Gastrocnemius medialis (tissue), 4 donors: ENCODE results near the gene HTR5A. TPM values are rescaled to one million over a fixed set of nuclear protein-coding genes. Genes with fewer than 3 reads are reported as not detected.

Experiments used
- ATAC-seq, 2 donors: fragments of 150-250 bp; one replicate each; pipeline ENCODE4 v1.9.1; 2016
- DNase-seq, 2 donors: peaks; one replicate each; pipeline ENCODE4 v3.0.0-alpha.2; 2019
- H3K27ac ChIP-seq, 4 donors: fragments of 200-600 bp; sonication (generic); 1 replicate in 1 of 4; 2 replicates in 3 of 4; pipeline ENCODE4 v1.5.1; 2016 to 2018; ENCODE audit warnings: mild to moderate bottlenecking in 2 of 4, moderate library complexity in 1 of 4
- H3K27me3 ChIP-seq, 3 donors: fragments of 200-600 bp; sonication (generic) in 2 of 3; 1 replicate in 1 of 3; 2 replicates in 2 of 3; pipeline versions ENCODE4 v1.5.1 to v1.6.0; 2016 to 2019; ENCODE audit warnings: mild to moderate bottlenecking in 1 of 3, moderate library complexity in 1 of 3
- H3K36me3 ChIP-seq, 2 donors: fragments of 200-600 bp; sonication (generic) in 1 of 2; one replicate each; pipeline ENCODE4 v1.5.1; 2017 to 2018
- H3K4me1 ChIP-seq, 2 donors: fragments of 200-600 bp; sonication (generic) in 1 of 2; one replicate each; pipeline ENCODE4 v1.5.1; 2016 to 2017; ENCODE audit warnings: mild to moderate bottlenecking in 2 of 2
- H3K4me3 ChIP-seq, 4 donors: fragments of 200-600 bp; sonication (generic) in 3 of 4; 1 replicate in 1 of 4; 2 replicates in 3 of 4; pipeline ENCODE4 v1.5.1; 2016 to 2019; ENCODE audit warnings: mild to moderate bottlenecking in 2 of 4
- H3K9me3 ChIP-seq, 3 donors: fragments of 200-600 bp; sonication (generic) in 2 of 3; 1 replicate in 1 of 3; 2 replicates in 2 of 3; pipeline ENCODE4 v1.5.1; 2016 to 2019
- CTCF ChIP-seq, 5 experiments: fragments of 450-650 bp in 3 of 5; fragments of 200-600 bp in 2 of 5; sonication (generic) in 2 of 5; IDR thresholded peaks in 4 of 5; conservative IDR thresholded peaks in 1 of 5; 1 replicate in 4 of 5; 2 replicates in 1 of 5; pipeline ENCODE4 v1.5.1; 2016 to 2019; ENCODE audit warnings: antibody characterized with exemption in 5 of 5, mild to moderate bottlenecking in 3 of 5, moderate library complexity in 3 of 5
- POLR2A ChIP-seq, 2 donors: fragments of 450-650 bp; IDR thresholded peaks; one replicate each; pipeline ENCODE4 v1.6.1; 2017; ENCODE audit warnings: antibody characterized with exemption in 2 of 2, mild to moderate bottlenecking in 2 of 2, moderate library complexity in 2 of 2
- in situ Hi-C, 4 donors: fragments of 200-750 bp; cut with MboI; loops; one replicate each; pipeline versions ENCODE4 v1.15.0 to v1.8.0; 2017; ENCODE audit warnings: low sequenced_read_pairs in 4 of 4
- intact Hi-C: fragments of 100-400 bp; cut with DNase I; formaldehyde crosslinking; loops from one replicate; pipeline ENCODE4 v1.15.1; 2023; ENCODE audit warnings: low total_unique reads
- total RNA-seq, 4 donors: library from RNA; depleted of rRNA; stranded (reverse); fragments of >200 nt; gene quantifications; one replicate each; pipeline versions ENCODE4 v1.1.0 to v1.2.3, GENCODE V29; 2016

HTR5A gene
- total RNA-seq, 4 donors from 2014 or later: not detected

- ATAC-seq: no peak
- Histone ChIP-seq H3K27ac (no peak overlapping the region), H3K36me3 (no peaks in the 10 kb centered on the region), H3K27me3 (no peaks in the 10 kb centered on the region), H3K4me1 (no peaks in the 10 kb centered on the region), H3K4me3 (no peak overlapping the region), H3K9me3 (no peaks in the 10 kb centered on the region)
- no peak for TF ChIP-seq POLR2A (IDR thresholded peaks at IDR 0.05)
- TF ChIP-seq CTCF (IDR thresholded peaks at IDR 0.05 in 4 of 5, conservative IDR thresholded peaks at IDR 0.05 in 1 of 5): no peak
- intact Hi-C loops (no loop called here), in situ Hi-C loops (no loop called here)
- DNase-seq: no peak
These were observed 54.6 kb downstream of the HTR5A start for GRCh38 chr7:155124706-155125105.

- no peaks in the 10 kb centered on the region for H3K4me1 ChIP-seq
These were observed 59.1 kb downstream of the HTR5A start for GRCh38 chr7:155129186-155129585.

GRCh38 chr7:155129789-155130188 is 59.7 kb downstream of the HTR5A start:
- intact Hi-C loops: no loop called here
- ATAC-seq (no peak), DNase-seq (no peak)
- Histone ChIP-seq H3K9me3 (no peaks in the 10 kb centered on the region), H3K27ac (no peak overlapping the region), H3K36me3 (no peaks in the 10 kb centered on the region), H3K4me1 (no peaks in the 10 kb centered on the region), H3K27me3 (no peaks in the 10 kb centered on the region), H3K4me3 (no peak overlapping the region)
- in situ Hi-C loops: no loop called here
- TF ChIP-seq CTCF (IDR thresholded peaks at IDR 0.05 in 4 of 5, conservative IDR thresholded peaks at IDR 0.05 in 1 of 5) (no peak), POLR2A (IDR thresholded peaks at IDR 0.05) (no peak)

More at GRCh38 chr7:155129186-155129585, 59.1 kb downstream of the HTR5A start:
- no peak overlapping the region for H3K27ac ChIP-seq
- no peak overlapping the region for H3K4me3 ChIP-seq
- no peaks in the 10 kb centered on the region for H3K9me3 ChIP-seq
- no peaks in the 10 kb centered on the region for H3K36me3 ChIP-seq
- DNase-seq (no peak), ATAC-seq (no peak)
- H3K27me3 ChIP-seq: no peaks in the 10 kb centered on the region
- TF ChIP-seq CTCF (IDR thresholded peaks at IDR 0.05 in 4 of 5, conservative IDR thresholded peaks at IDR 0.05 in 1 of 5) (no peak), POLR2A (IDR thresholded peaks at IDR 0.05) (no peak)
- intact Hi-C loops: no loop called here
- in situ Hi-C loops: no loop called here

GRCh38 chr7:155130493-155130892 is 60.4 kb downstream of the HTR5A start:
- intact Hi-C loops: no loop called here

More at GRCh38 chr7:155130493-155130892, 60.4 kb downstream of the HTR5A start:
- ATAC-seq: no peak
- H3K36me3 ChIP-seq: no peaks in the 10 kb centered on the region
- TF ChIP-seq CTCF (IDR thresholded peaks at IDR 0.05 in 4 of 5, conservative IDR thresholded peaks at IDR 0.05 in 1 of 5) (no peak), POLR2A (IDR thresholded peaks at IDR 0.05) (no peak)
- no peaks in the 10 kb centered on the region for H3K4me1 ChIP-seq
- in situ Hi-C loops: no loop called here
- no peaks in the 10 kb centered on the region for H3K9me3 ChIP-seq
- H3K27me3 ChIP-seq: no peaks in the 10 kb centered on the region
- H3K27ac ChIP-seq: no peak overlapping the region
- H3K4me3 ChIP-seq: no peak overlapping the region
- no peak for DNase-seq
